ENCODE results near the gene ANKRD60. TPM values are rescaled to one million over a fixed set of nuclear protein-coding genes. Genes with fewer than 3 reads are reported as not detected.

Gene ANKRD60
- polyA plus RNA-seq, 2 of the 4 experiments (the other 2 are of a cell fraction): not detected

GRCh38 chr20:58256307-58256706, 27.9 kb upstream of the ANKRD60 start:
- H3K27ac ChIP-seq: no peak overlapping the region
- 89% methylated on average over 2 of the region's 2 CpGs for WGBS (ENCODE audit: missing lambda C conversion rate)
- no peak overlapping the region for H3K4me3 ChIP-seq
- ATAC-seq (no peak), DNase-seq (ENCODE audit: low read depth in 1 of 2, low spot score in 1 of 2) (no peak), FAIRE-seq (no peak)
- POLR2A ChIA-PET: no interaction called here
- H3K4me1 ChIP-seq: peaks cover 14% of the 10 kb centered on the region
- TF ChIP-seq MAFK (IDR thresholded peaks at IDR 0.05; ENCODE audit: partially characterized antibody) (peak; percentile 45), MYC (IDR thresholded peaks at IDR 0.05; ENCODE audit: borderline replicate concordance, low read length) (no peak), BCL3 (IDR thresholded peaks at IDR 0.05) (no peak)
- no peak overlapping the region for H3K4me2 ChIP-seq
- H3K9me3 ChIP-seq: peaks cover 5% of the 10 kb centered on the region; the same call in 2 of the 3 replicates
- CTCF ChIA-PET: interaction anchor here (0.9 to 1.7 kb wide), 3 partner anchors 10 to 22 kb away, joined by 3 to 5 read pairs (median 5); no protein-coding TSS in a partner anchor

- ATAC-seq: no peak
- Histone ChIP-seq H3K4me3 (no peak overlapping the region), H3K9me3 (peaks cover 5% of the 10 kb centered on the region; the same call in 2 of the 3 replicates), H3K4me2 (no peak overlapping the region), H3K4me1 (peaks cover 19% of the 10 kb centered on the region), H3K27ac (no peak overlapping the region)
- no peak for DNase-seq (ENCODE audit: low read depth in 1 of 2, low spot score in 1 of 2)
- TF ChIP-seq RNF2 (IDR thresholded peaks at IDR 0.05; ENCODE audit: borderline replicate concordance, low read depth) (no peak), HEYL (CRISPR knock-in tag; IDR thresholded peaks at IDR 0.05) (no peak), ESRRA (IDR thresholded peaks at IDR 0.05; ENCODE audit: borderline replicate concordance, low read length) (no peak), KDM5A (IDR thresholded peaks at IDR 0.05) (no peak), RARB (CRISPR knock-in tag; IDR thresholded peaks at IDR 0.05) (no peak), ZNF302 (CRISPR knock-in tag; IDR thresholded peaks at IDR 0.05) (no peak), EP300 (IDR thresholded peaks at IDR 0.05) (no peak), ELK1 (IDR thresholded peaks at IDR 0.05; ENCODE audit: low read depth, low read length) (no peak), ZSCAN20 (CRISPR knock-in tag; IDR thresholded peaks at IDR 0.05) (no peak), BHLHE40 (IDR thresholded peaks at IDR 0.05; ENCODE audit: low read depth, low read length) (no peak), NPAS2 (CRISPR knock-in tag; IDR thresholded peaks at IDR 0.05; ENCODE audit: borderline replicate concordance) (no peak), GATA3 (IDR thresholded peaks at IDR 0.05; ENCODE audit: borderline replicate concordance) (no peak)
- CTCF ChIA-PET: interaction anchor here (0.8 to 1.7 kb wide), 4 partner anchors 9 to 166 kb away, joined by 3 to 5 read pairs (median 3); no protein-coding TSS in a partner anchor
- FAIRE-seq: no peak
- POLR2A ChIA-PET: no interaction called here
These were observed 26.4 kb upstream of the ANKRD60 start for GRCh38 chr20:58254890-58255289.

- CTCF ChIA-PET: interaction anchor here (0.6 to 1.2 kb wide), 6 partner anchors 10 to 399 kb away, joined by 3 to 4 read pairs (median 3); partner anchors contain the start of gene STX16
- Histone ChIP-seq H3K4me2 (peak overlapping the region; percentile 59), H3K4me1 (peaks cover 19% of the 10 kb centered on the region), H3K9me3 (peaks cover 5% of the 10 kb centered on the region; the same call in 2 of the 3 replicates), H3K27ac (peak overlapping the region; percentile 32 to 70; a peak in 5 of 6 replicates), H3K4me3 (no peak overlapping the region)
- WGBS (ENCODE audit: missing lambda C conversion rate): 2% methylated on average over 2 of the region's 2 CpGs
- ATAC-seq: peak; percentile 98 to 100
- peak; percentile 93 to 97 for DNase-seq (ENCODE audit: low read depth in 1 of 2, low spot score in 1 of 2)
- FAIRE-seq: peak; percentile 56
- POLR2A ChIA-PET: no interaction called here
- TF ChIP-seq NR3C1 (IDR thresholded peaks at IDR 0.05) (no peak), POLR2A (IDR thresholded peaks at IDR 0.05; ENCODE audit: low read length) (no peak), FOSL2 (IDR thresholded peaks at IDR 0.05) (peak; percentile 97), FOSL2 (CRISPR knock-in tag; IDR thresholded peaks at IDR 0.05) (peak; percentile 99), NPAS2 (CRISPR knock-in tag; IDR thresholded peaks at IDR 0.05; ENCODE audit: borderline replicate concordance) (no peak), BCL3 (IDR thresholded peaks at IDR 0.05) (no peak), JUNB (IDR thresholded peaks at IDR 0.05) (peak; percentile 95), E2F6 (IDR thresholded peaks at IDR 0.05; ENCODE audit: borderline replicate concordance, low read depth) (no peak), CBX2 (IDR thresholded peaks at IDR 0.05; ENCODE audit: borderline replicate concordance, low read depth) (no peak), TFCP2L1 (CRISPR knock-in tag; IDR thresholded peaks at IDR 0.05) (no peak), ZFP36 (IDR thresholded peaks at IDR 0.05; ENCODE audit: borderline replicate concordance, partially characterized antibody) (no peak), CHD2 (IDR thresholded peaks at IDR 0.05; ENCODE audit: low read length, partially characterized antibody) (no peak), REST (IDR thresholded peaks at IDR 0.05) (no peak), HOXA7 (CRISPR knock-in tag; IDR thresholded peaks at IDR 0.05) (no peak), SREBF2 (IDR thresholded peaks at IDR 0.05) (no peak)
These were observed 23.6 kb upstream of the ANKRD60 start for GRCh38 chr20:58251979-58252591.

All from A549 (cell line).